NCI-H2227 (cell line): ENCODE results near the gene PRDM15.

Experiments
- DNase-seq: peaks from one replicate; lab custom pipeline; 2025; ENCODE audit not compliant: unreplicated experiment; lab: John Stamatoyannopoulos, UW

The PRDM15 gene

DNA sequence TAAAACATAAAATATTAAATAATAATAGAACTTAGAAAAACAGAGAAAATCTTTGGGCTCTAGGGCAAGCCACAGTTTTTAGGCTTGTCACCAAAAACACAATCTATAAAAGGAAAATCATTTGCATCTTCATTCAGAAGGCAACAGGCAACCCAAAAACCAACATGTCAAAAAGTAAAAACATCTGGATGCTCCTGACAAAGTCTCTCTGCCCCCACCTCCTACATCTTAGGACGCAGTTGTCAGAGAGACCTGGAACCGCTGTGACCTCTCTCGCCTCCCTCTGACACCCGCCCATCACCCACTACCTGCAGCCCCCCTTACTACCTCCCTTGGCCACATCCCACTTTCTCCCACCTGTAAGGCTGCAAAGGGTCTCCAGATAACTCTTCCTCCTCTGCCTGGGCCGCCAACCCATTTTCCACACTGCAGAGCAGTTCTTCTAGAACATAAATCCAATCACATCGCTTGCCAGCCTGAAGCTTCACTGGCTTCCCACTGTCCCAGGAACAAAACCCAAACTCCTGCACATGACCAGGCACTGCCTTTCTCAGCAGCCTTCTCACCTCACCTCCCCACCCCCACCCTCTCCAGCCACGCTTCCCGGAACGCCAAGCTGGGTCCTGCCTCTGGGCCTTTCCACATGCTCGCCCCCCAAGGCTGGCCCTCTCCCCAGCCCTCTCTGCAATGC is 14.7 kb downstream of the PRDM15 start:
- DNase-seq: no peak

DNA sequence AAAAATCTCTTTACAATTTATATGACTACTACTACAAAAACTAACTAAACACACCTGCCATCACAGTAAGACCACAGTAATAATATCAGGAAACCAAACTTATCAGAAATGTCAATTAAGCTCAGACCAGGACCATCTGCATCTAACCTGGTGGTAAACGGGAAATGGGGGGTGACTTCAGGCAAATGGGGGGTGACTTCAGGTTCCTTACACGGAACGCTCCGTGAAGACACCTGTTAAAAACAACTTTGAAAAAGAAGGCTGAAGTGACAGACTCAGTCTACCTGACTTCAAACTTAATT is 15.8 kb downstream of the PRDM15 start:
- DNase-seq: no peak

DNA sequence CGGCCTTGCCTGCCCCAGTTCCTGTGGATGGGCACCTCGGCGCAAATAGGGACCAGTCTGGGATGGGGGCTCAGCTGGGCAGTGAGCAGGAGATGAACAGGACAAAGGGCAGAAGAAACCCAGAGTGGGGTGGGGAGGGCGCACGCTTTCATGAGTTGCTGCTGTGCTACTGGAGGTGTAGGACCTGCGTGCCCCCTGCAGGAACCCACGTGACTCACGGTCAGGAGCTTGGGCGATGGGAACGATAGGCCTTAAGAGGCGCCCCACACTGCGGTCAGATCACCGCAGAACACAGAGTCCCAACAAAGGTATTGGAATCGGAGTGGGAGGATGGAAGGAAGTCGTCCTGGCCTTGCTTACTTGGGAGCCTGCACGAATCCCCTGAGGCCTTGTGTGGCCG is 17.2 kb downstream of the PRDM15 start:
- no peak for DNase-seq

DNA sequence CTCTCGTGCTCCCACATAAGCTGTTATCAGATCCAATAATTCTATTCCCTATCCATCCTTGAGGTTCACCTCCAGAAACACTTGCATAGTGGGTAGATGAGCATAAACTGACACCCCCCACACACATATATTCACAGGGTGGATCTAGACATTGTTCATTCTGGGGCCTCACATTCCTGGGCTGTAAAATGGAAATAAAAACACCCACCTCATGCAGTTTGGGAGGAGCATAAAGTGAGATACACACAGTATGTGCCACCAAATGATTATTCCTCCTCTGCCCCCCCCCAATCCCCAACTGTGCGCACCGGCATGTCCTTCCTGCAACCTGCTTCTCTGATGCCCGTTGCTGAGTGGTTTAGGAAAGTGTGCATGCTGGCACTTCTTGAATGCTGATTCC is 17.9 kb downstream of the PRDM15 start:
- DNase-seq: no peak

DNA sequence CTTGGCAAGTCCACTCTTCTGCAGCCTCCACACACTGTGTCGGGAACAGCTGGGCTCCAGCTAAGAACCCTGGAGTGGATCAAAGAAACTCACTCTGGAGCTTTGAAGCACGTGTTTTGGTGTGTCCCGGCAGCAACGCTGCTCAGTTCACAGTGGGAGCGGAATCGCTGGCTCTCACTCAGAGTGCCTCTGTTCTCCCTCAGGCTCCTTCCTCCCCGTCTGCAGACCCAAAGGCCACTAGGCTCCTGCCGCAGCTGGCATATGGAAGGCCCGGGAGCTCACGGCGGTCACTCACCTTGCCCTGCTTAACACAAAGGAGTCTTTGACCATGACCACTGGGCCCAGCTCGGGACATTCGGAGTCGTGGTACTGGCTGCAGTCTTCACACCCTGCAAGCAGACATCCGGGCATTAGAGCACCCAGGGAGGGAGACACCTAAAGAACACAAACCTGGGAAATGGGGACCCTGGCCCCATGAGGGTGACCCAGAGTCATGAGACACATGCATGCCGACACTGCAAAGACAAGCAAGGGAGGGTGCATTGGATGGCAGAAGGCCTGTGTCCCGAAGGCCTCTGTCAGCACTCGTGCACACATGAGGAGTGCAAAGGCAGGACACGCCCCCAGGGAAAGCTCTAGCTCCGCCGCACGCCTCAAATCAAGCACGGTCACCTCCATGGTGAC is 19.7 kb downstream of the PRDM15 start:
- DNase-seq: no peak

DNA sequence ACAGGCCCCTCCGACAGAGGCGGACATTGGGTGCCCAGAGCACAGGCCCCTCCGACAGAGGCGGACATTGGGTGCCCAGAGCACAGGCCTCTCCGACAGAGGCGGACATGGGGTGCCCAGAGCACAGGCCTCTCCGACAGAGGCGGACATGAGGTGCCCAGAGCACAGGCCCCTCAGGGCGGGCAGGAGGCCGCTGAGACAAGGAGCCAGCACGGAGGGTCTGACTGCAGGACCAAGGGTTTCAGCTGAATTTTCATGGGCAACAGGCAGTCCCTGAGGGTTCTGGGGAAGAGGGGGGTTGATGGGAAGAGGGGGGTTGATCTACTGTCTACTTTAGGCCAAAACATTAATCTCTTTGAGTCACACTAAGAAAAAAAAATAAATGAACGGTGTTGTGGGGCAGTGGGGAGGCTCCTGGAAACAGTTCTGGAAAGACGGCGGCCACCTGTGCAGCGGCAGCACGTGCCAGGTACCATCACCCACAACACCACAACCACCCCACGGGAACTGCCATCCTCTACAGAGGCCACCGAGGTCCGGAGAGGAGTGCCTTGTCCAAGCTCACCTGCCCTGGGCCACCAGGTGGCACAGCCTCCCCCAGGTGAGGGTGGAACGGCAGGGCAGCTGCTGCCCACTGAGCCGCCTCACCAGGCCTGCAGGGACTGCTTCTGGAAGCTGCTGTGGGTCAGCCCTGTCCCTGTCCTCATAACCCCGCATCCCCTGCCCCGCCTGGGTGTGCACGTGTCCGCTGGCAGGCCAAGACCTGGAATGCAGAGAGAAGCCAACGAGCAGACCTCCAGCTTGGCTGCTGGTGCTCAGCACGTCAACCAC is 20.5 kb downstream of the PRDM15 start:
- no peak for DNase-seq

DNA sequence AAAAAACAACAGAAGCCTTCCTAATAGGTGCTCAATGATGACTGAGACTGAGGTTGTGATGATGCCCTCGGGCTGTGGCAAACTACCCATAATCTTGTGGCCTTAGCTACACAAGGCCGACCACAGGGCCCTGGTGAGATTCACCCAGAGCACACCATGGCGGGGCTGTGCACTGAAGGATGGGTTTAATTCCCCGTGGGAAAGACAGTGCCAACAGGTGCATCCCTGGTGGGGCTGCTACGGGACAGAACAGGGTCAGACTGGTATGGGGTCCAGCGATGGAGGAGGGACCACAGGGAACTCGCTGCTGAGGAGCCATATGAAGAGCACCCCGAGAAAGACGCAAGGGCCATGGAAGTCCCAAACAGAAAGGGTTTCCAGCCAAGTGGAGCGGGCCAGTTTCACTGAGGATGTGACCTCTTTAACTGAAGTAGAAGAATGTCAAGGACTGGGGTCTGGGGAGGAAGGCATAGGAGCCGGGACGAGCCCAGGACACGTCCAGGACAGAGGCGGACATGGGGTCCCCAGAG is 21.3 kb downstream of the PRDM15 start:
- no peak for DNase-seq

DNA sequence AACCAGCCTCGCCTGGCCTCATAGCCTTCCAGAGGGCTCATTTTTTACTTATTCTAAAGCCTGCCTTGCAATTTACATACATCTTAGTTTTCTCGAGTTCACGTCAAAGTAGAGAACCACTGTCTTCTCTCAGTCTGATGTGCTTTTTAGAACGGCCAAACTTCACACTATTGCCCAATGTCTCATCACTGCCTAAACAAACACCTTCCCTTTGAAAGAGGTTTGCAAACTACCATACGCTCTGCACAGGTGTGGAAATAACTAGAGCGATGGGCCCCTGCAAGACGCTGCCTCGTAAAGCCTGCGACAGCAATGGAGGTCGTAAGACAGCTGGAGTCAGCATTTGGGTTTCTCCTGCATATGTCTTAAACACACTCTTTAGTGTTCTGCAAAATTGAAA is 22.6 kb downstream of the PRDM15 start:
- DNase-seq: no peak

DNA sequence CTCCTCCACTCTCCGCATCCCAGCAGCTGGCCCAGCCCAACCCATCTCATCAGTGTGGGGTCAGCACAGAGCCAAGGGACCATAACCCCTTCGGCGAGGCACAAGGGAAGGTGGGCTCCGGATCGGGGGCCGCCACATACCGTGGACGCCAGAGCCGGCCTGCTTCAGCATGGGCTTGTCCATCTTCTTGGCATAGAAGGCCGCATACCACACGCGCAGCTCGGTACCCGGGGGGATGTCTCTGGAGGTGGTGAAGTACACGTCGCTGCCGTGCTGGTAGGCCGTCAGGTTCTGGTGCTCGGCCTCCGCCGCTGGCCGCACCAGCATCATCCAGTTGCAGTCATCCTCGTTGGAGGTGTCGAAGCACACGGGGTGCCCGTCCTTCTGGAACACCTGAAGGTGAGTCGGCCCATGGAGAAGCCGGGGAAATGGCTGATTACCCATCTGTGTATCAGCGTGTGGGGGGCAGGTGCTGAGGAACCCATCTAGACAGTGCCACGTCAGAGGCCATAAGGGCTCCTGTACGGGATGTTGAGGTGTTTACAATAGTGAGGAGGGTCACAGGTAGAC is 24.6 kb downstream of the PRDM15 start:
- DNase-seq: no peak

DNA sequence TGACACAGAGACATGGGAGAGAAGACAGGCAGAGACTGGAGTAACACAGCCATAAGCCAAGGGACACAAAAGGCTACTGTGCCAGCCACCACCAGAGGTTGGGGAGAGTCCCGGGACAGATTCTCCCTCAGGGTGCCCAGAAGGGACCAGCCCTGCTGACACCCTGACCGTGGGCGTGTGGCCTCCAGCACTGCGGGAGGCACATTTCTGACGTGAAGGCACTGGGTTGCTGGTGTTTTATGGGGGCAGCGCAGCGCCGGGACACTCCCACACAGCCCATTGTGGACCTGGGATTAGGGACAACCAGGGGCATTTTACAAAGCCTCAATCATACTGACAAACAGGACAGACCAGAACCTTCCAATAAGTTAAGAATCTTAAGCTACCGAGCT is 26.2 kb downstream of the PRDM15 start:
- DNase-seq: no peak

DNA sequence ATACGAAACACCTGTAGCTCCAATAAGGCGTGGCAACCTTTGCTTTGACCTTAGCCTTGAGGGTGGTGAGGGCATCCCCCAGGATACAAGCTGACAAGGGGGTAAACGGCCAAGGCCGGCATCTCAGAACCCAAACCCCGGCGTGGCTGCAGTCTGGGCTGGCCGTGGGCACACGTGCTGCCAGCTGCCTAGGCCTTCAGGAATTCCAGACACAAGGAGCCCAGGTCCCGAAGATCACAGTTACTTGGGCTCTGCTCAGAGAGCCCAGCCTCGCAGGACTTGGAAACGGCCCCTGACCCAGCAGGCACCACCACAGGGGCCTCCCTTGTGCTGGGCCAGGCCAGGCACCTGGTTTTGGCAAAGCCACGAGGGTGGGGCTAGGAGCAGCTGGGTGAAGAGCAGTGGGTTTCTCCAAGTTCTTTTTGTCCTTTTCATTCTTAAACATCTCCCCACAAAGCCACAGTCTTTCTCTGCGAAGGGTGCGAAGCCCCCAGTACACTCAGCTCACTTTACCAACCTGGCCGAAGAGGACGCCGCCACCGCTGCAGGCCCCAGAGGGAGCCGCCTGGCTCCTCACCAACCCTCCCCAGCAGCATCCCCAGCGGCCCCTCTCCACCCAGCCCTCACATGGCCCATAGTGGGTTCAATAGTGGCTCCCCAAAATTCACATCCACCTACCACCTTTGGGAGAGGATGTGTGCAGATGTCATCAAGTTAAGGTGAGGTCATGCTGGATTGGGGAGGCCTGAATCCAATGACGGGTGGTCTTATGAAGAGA is 26.8 kb downstream of the PRDM15 start:
- no peak for DNase-seq

DNA sequence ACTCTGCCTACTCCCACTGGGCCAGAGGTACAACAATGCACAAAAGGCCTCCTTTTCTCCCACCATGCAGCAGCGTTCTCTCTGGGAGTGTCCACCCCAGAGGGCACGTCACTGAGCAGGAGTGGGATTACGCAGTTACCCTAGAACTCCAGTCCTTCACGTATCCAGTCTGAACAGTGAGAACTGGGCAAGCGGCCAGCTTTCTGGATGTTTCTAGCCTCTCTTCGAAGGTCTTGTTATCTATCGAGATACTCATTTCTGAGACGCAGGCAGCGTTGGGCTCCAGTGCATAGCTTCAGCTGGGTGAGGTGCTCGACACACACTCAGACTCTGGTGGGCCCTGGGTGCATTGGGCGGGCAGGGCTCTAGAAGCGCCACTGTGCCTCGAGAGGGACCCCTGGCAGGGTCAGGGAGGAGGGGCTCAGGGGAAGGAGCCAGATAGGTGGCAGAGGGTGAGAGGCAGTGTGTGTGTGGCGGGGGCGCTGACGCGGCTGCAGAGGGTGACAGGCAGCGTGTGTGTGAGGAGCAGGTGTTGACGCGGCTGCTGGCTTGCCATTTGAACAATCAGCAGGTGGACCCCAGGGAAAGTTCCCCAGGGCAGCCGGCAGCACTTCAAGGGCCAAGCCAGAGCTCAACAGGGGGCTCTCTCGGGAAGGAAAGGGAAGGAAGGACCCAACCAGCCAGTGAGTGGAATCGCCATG is 27.9 kb downstream of the PRDM15 start:
- no peak for DNase-seq

DNA sequence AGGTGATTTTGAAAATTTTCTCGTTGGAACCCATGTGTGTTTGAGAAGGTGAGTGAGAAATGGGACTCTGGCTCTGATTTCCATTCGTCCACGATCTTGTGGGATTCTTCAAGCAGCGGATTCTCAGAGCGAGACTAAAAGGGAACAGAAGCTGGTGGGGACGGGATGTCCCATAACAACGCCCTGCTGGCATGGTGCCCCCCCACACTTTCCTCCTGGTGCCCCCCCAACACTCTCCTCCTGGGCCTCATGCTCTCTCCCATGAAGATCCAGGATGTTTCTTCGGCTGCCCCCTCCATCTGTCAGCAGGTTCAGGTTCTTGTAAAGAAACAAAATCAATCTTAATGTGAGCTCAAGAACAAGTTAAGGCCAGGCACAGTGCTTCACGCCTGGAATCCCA is 29.1 kb downstream of the PRDM15 start:
- DNase-seq: no peak

DNA sequence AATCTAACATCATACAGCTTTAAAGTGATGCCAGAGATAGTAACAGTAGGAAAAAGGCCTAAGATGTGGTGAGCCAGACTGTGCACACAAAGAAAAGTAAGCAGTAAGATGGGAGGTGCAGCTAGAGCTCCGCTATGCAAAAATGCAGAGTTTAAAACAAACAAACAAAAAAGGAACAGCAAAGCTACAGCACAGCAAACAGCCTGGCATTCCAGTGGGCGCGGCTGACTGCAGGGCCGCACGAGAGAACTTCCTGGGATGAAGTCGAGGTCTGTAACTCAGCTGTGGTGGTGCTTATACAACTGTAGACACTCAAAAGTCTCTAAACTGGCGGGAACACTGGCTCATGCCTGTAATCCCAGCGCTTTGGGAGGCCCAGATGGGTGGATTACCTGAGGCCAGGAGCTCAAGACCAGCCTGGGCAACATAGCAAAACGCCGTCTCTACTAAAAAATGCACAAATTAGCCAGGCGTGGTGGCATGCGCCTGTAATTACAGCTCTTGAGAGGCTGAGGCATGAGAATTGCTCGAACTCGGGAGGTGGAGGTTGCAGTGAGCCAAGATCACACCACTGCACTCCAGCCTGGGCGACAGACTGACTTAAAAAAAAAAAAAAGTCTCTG is 30.1 kb downstream of the PRDM15 start:
- DNase-seq: no peak

DNA sequence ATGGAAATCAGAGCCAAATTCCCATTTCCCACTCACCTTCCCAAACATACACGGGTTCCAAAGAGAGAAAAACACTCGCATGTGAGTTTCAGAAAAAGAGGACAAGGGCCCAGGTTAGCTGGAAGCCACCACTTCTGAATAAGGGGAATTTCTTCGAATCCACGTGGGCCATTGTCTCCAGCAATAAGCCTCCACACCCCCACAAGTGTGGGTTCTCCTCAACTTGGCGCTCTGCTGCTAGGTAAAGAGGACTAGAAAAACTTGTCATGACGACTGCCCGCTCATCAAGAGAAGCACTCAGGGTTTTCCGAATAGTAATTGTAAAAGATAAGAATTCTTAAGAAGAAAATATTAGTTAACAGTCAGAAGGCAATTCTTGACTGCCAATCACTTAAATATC is 30.6 kb downstream of the PRDM15 start:
- no peak for DNase-seq

DNA sequence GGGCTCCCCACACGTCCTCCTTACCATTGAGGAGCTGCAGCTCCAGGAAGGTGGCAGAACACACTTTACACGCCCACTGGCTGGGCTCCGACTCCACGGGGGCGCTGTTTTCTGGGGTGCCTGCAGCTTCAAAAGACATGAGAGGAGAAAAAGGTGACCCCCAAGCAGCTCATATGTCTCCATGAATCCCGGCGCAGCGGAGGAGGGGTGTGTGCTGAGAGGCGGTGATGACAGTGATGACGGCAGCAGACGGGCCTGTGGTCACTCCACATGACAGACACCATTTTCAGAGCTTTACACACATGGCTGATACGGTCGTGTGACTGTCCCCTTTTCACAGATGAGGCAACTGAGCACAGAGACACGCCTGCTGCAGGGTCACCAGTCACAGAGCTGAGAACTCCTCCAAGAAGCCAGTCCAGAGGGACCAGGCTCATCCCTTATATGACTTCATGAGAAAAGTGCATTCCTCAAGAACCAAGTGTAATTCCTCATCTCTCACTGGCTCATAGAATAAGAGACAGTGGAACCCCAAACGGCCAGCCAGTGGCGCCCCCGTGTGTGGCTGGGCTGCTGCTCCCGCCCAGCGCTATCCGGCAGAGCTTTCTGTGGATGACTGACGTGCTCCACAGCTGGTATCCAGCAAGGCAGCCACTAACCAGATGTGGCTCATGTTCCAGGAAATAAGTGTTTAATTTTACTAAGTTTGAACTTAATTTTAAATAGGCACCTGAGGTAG is 31.9 kb downstream of the PRDM15 start:
- DNase-seq: no peak

DNA sequence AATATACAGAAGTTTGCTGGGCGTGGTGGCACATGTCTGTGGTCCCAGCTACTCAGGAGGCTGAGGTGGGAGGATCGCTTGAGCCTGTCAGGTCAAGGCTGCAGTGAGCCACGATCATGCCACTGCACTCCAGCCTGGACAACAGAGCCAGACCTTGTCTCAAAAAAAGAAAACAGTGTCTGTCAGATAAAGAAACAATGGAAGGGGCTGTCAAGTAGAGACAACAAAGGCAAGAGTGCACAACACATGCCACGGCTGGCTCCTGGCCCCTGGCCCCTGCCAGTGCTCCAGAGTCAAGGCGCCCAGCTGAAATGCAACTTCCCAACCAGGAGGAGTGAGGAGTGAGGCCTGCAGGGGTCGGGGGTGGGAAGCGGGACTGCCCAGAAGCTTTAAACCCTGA is 32.6 kb downstream of the PRDM15 start:
- no peak for DNase-seq

DNA sequence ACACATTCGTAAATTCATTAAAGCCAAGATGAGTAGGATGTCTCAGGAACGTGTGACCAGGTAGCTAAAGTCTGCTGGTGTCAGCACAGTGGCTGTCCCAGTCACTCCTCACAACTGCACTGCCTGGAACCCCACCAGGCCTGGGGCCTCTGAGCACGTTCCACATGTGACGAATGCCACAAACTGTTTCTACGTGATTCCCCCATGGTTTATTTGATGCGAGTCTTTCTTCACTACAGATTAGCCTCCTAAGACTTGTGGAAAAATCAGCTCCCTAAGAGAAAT is 33.2 kb downstream of the PRDM15 start:
- no peak for DNase-seq

DNA sequence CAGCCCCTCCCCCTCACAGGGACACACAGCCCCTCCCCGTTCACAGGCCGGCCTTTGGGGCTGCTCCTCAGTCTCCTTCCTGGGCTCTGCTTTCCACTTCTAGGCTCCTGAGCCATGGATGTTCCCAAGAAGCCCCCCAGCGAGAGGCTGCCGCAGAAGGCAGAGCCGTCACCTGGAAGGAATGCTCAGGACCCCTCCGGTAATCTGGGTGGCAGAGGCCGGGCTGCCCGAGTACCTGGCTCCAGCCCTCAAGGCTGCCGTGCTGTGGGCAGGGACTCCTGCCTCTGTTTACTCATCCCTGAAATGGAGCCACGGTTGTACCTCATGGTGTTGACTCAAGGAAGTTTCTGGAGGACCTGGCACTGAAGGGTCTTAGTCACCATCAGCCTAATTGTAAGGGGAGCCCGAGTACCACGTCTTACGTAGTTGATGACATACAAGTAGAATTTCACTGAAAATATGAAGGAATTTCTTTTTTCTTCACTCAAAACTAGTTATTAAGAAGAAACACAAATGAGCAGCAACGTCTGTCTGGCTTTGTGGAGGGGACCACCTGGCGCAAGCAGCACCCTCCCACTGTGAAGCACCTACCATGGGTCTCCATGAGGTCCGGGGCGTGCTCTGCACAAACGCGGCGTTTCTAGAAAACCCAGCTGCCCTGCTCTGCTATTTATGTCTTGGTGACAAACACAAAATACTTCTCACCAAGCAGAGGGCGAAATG is 33.7 kb downstream of the PRDM15 start:
- no peak for DNase-seq
